ENCODE measurements around the gene CDCA5. TPM values are rescaled to one million over a fixed set of nuclear protein-coding genes. Genes with fewer than 3 reads are reported as not detected.

The CDCA5 gene
- total RNA-seq, 1 experiment from 2014 or later, result 67.0 TPM

- H3K27me3 ChIP-seq (replicated peaks; ENCODE audit: control insufficient read depth, insufficient read depth, low read length), result no peaks in the 10 kb centered on the region
- peaks cover 43% of the 10 kb centered on the region for H3K36me3 Mint-ChIP-seq (ENCODE audit: insufficient read depth, unreplicated experiment)
- H3K4me1 Mint-ChIP-seq (ENCODE audit: low read depth, unreplicated experiment), result peaks cover 12% of the 10 kb centered on the region
- no peaks in the 10 kb centered on the region for H3K27me3 Mint-ChIP-seq (ENCODE audit: insufficient read depth, unreplicated experiment)
- H3K9me3 ChIP-seq, result no peaks in the 10 kb centered on the region
- no peak overlapping the region for H3K4me3 ChIP-seq (ENCODE audit: low read depth, low read length)
- no peak overlapping the region for H3K27ac Mint-ChIP-seq (ENCODE audit: unreplicated experiment)
- no TSS peak for BruUV-seq (replicated peaks)
- TF ChIP-seq, protein P1, sequence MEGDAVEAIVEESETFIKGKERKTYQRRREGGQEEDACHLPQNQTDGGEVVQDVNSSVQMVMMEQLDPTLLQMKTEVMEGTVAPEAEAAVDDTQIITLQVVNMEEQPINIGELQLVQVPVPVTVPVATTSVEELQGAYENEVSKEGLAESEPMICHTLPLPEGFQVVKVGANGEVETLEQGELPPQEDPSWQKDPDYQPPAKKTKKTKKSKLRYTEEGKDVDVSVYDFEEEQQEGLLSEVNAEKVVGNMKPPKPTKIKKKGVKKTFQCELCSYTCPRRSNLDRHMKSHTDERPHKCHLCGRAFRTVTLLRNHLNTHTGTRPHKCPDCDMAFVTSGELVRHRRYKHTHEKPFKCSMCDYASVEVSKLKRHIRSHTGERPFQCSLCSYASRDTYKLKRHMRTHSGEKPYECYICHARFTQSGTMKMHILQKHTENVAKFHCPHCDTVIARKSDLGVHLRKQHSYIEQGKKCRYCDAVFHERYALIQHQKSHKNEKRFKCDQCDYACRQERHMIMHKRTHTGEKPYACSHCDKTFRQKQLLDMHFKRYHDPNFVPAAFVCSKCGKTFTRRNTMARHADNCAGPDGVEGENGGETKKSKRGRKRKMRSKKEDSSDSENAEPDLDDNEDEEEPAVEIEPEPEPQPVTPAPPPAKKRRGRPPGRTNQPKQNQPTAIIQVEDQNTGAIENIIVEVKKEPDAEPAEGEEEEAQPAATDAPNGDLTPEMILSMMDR (IDR thresholded peaks at IDR 0.05; ENCODE audit: insufficient read depth in 1 of 2, low read depth in 1 of 2, low read length in 1 of 2, severe bottlenecking in 1 of 2, unreplicated experiment in 1 of 2), result no peak
- H3K4me1 ChIP-seq, result peaks cover 16% of the 10 kb centered on the region; the same call in 1 of the 2 replicates
- H3K36me3 ChIP-seq (ENCODE audit: control insufficient read depth, insufficient read depth, low read length), result peaks cover 2% of the 10 kb centered on the region; the same call in 1 of the 2 replicates
- no peak overlapping the region for H3K4me3 Mint-ChIP-seq (ENCODE audit: unreplicated experiment)
- no peak for DNase-seq
- POLR2A ChIA-PET, result no interaction called here
- CTCF ChIA-PET, result no interaction called here
- intact Hi-C loops (cut with micrococcal nuclease; ENCODE audit: unreplicated experiment), result no loop called here
- no peaks in the 10 kb centered on the region for H3K9me3 Mint-ChIP-seq (ENCODE audit: unreplicated experiment)
These were observed 3.0 kb upstream of the CDCA5 start for GRCh38 chr11:65086809-65087208.

GRCh38 chr11:65085446-65085845 is 1.6 kb upstream of the CDCA5 start:
- no peak for DNase-seq
- intact Hi-C loops (cut with micrococcal nuclease; ENCODE audit: unreplicated experiment), result no loop called here
- Histone ChIP-seq H3K4me1 (peaks cover 16% of the 10 kb centered on the region; the same call in 1 of the 2 replicates), H3K27me3 (replicated peaks; ENCODE audit: control insufficient read depth, insufficient read depth, low read length) (no peaks in the 10 kb centered on the region), H3K4me3 (ENCODE audit: low read depth, low read length) (no peak overlapping the region), H3K36me3 (ENCODE audit: control insufficient read depth, insufficient read depth, low read length) (peaks cover 4% of the 10 kb centered on the region; the same call in 1 of the 2 replicates), H3K9me3 (no peaks in the 10 kb centered on the region)
- POLR2A ChIA-PET, result interaction anchor here (0.6 to 1.2 kb wide), 2 partner anchors 26 to 32 kb away, joined by 3 to 4 read pairs; partner anchors contain the start of gene TM7SF2
- peak overlapping the region; percentile 85 for H3K4me3 Mint-ChIP-seq (ENCODE audit: unreplicated experiment)
- no peaks in the 10 kb centered on the region for H3K9me3 Mint-ChIP-seq (ENCODE audit: unreplicated experiment)
- TF ChIP-seq, protein P1 (IDR thresholded peaks at IDR 0.05; ENCODE audit: insufficient read depth in 1 of 2, low read depth in 1 of 2, low read length in 1 of 2, severe bottlenecking in 1 of 2, unreplicated experiment in 1 of 2), result no peak
- BruUV-seq (replicated peaks), result no TSS peak
- peaks cover 16% of the 10 kb centered on the region for H3K4me1 Mint-ChIP-seq (ENCODE audit: low read depth, unreplicated experiment)
- CTCF ChIA-PET, result no interaction called here
- no peaks in the 10 kb centered on the region for H3K27me3 Mint-ChIP-seq (ENCODE audit: insufficient read depth, unreplicated experiment)
- peak overlapping the region; percentile 23 for H3K27ac Mint-ChIP-seq (ENCODE audit: unreplicated experiment)
- H3K36me3 Mint-ChIP-seq (ENCODE audit: insufficient read depth, unreplicated experiment), result peaks cover 56% of the 10 kb centered on the region

DNA sequence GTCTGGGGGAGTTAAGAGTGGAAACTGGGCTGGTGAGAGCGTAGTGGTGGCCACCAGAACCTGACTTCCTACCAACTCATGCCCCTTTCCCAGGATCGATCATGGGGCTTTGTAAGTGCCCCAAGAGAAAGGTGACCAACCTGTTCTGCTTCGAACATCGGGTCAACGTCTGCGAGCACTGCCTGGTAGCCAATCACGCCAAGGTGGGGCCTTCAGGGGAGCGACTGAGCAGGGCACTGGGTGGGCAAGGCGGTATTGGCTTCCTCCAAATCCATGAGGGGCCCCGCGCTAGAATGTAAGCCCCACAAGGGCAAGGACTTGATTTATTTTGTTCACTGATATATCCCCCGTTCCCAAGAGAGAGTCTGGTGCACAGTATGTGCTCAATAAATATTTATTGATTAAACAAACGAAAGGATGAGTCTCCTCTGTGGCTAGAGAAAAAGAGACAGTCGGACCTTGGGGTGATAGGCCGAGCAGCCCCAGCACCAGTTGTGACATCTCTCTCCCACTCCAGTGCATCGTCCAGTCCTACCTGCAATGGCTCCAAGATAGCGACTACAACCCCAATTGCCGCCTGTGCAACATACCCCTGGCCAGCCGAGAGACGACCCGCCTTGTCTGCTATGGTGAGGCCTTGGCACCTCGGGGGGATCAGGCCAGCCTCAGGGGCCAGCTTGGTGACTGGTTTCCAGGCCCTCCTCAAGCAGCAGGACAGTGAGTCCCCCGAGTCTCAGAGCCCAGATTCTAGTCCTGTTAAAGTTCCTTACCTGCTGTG is 947 bp upstream of the CDCA5 start:
- TSS peak; percentile 54 for BruUV-seq (replicated peaks)

More for the DNA sequence above, 947 bp upstream of the CDCA5 start:
- Histone ChIP-seq H3K4me1 (peaks cover 16% of the 10 kb centered on the region; the same call in 1 of the 2 replicates), H3K27me3 (replicated peaks; ENCODE audit: control insufficient read depth, insufficient read depth, low read length) (no peaks in the 10 kb centered on the region), H3K36me3 (ENCODE audit: control insufficient read depth, insufficient read depth, low read length) (peaks cover 4% of the 10 kb centered on the region; the same call in 1 of the 2 replicates), H3K4me3 (ENCODE audit: low read depth, low read length) (peak overlapping the region; percentile 58), H3K9me3 (no peaks in the 10 kb centered on the region)
- peak overlapping the region; percentile 98 for H3K27ac Mint-ChIP-seq (ENCODE audit: unreplicated experiment)
- peaks cover 62% of the 10 kb centered on the region for H3K36me3 Mint-ChIP-seq (ENCODE audit: insufficient read depth, unreplicated experiment)
- no peak for DNase-seq
- intact Hi-C loops (cut with micrococcal nuclease; ENCODE audit: unreplicated experiment), result loop anchor here (5.0 kb wide), 1 partner anchor 57 kb away; the partner anchor contains the start of gene SNX15
- peaks cover 16% of the 10 kb centered on the region for H3K4me1 Mint-ChIP-seq (ENCODE audit: low read depth, unreplicated experiment)
- peak overlapping the region; percentile 85 for H3K4me3 Mint-ChIP-seq (ENCODE audit: unreplicated experiment)
- no peaks in the 10 kb centered on the region for H3K27me3 Mint-ChIP-seq (ENCODE audit: insufficient read depth, unreplicated experiment)
- ChIA-PET CTCF (no interaction called here), POLR2A (interaction anchor here (1.2 kb wide), 1 partner anchor 27 kb away, joined by 4 read pairs; the partner anchor contains the start of gene TM7SF2)
- TF ChIP-seq, protein P1 (IDR thresholded peaks at IDR 0.05; ENCODE audit: insufficient read depth in 1 of 2, low read depth in 1 of 2, low read length in 1 of 2, severe bottlenecking in 1 of 2, unreplicated experiment in 1 of 2), result no peak
- no peaks in the 10 kb centered on the region for H3K9me3 Mint-ChIP-seq (ENCODE audit: unreplicated experiment)
